ENCODE results near the gene GCNT1. TPM values are rescaled to one million over a fixed set of nuclear protein-coding genes. Genes with fewer than 3 reads are reported as not detected.

GCNT1 gene
- total RNA-seq, 1 experiment from 2014 or later: 0.29 TPM

DNA sequence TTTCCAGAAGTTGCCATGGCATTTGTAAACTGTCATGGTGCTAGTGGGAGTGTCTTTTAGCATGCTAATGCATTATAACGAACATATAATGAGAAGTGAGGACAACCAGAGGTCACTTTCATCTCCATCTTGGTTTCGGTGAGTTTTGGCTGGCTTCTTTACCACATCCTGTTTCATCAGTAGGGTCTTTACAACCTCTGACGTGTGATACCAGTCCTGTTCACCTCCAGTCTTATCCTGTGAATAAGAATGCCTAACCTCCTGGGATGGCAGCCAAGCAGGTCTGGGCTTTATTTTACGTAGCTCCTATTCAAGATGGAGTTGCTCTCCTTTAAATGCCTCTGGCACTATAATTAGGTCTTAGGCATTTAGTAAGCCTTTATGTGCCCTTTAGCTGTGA, 44.3 kb upstream of the GCNT1 start:
- H3K4me2 ChIP-seq (ENCODE audit: low read length): no peak overlapping the region
- POLR2A ChIA-PET (ENCODE audit: unreplicated experiment): no interaction called here
- DNase-seq: peak; percentile 18

DNA sequence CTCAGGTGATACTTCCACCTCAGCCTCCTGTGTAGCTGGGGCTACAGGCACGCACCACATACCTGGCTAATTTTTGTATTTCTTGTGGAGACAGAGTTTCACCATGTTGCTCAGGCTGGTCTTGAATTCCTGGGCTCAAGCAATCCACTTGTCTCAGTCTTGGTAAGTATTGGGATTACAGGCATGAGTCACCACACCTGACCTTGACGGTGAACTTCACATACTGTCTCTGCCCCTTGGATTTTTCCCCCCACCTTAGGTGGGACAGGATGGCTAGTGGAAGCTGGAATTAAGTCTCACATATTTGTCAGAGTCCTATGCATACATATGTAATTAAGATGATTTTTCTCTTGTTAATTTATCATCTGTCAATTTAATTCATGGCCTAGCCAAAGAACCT, 43.8 kb upstream of the GCNT1 start:
- CTCF ChIA-PET: no interaction called here
- no peak overlapping the region for H3K4me2 ChIP-seq (ENCODE audit: low read length)
- no peak for ATAC-seq
- H3F3A ChIP-seq (ENCODE audit: low read length, unreplicated experiment): no peaks in the 10 kb centered on the region
- no peaks in the 10 kb centered on the region for H3K27me3 ChIP-seq (ENCODE audit: low read length)
- no peaks in the 10 kb centered on the region for H3K79me2 ChIP-seq (ENCODE audit: low read length)
- TF ChIP-seq, protein P1, sequence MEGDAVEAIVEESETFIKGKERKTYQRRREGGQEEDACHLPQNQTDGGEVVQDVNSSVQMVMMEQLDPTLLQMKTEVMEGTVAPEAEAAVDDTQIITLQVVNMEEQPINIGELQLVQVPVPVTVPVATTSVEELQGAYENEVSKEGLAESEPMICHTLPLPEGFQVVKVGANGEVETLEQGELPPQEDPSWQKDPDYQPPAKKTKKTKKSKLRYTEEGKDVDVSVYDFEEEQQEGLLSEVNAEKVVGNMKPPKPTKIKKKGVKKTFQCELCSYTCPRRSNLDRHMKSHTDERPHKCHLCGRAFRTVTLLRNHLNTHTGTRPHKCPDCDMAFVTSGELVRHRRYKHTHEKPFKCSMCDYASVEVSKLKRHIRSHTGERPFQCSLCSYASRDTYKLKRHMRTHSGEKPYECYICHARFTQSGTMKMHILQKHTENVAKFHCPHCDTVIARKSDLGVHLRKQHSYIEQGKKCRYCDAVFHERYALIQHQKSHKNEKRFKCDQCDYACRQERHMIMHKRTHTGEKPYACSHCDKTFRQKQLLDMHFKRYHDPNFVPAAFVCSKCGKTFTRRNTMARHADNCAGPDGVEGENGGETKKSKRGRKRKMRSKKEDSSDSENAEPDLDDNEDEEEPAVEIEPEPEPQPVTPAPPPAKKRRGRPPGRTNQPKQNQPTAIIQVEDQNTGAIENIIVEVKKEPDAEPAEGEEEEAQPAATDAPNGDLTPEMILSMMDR (conservative IDR thresholded peaks at IDR 0.05; ENCODE audit: low read depth, low read length): no peak
- TF ChIP-seq EZH2 (IDR thresholded peaks at IDR 0.05; ENCODE audit: low read length, unreplicated experiment) (no peak), EZH2phosphoT487 (IDR thresholded peaks at IDR 0.05; ENCODE audit: borderline replicate concordance, low read length) (no peak)
- H4K20me1 ChIP-seq (ENCODE audit: low read length): no peaks in the 10 kb centered on the region
- H3K27ac ChIP-seq (ENCODE audit: low read length): peak overlapping the region; percentile 19
- H3K36me3 ChIP-seq (ENCODE audit: low read depth, low read length): no peaks in the 10 kb centered on the region
- H3K4me3 ChIP-seq (ENCODE audit: low read length): no peak overlapping the region
- POLR2A ChIA-PET (ENCODE audit: unreplicated experiment): no interaction called here
- H3K9me2 ChIP-seq (replicated peaks; ENCODE audit: low read length): no peaks in the 10 kb centered on the region
- H3K9ac ChIP-seq (ENCODE audit: low read length): no peak overlapping the region
- no peak overlapping the region for H2AFZ ChIP-seq (ENCODE audit: low read length)
- H3K9me3 ChIP-seq (ENCODE audit: low read length): no peaks in the 10 kb centered on the region
- intact Hi-C loops (cut with micrococcal nuclease): no loop called here
- no TSS peak for BruUV-seq (replicated peaks)
- DNase-seq: no peak
- H3K4me1 ChIP-seq (ENCODE audit: insufficient read depth, low read length): 0 out of 2 replicates have a peak, but pooled peaks cover 7% of the 10 kb centered on the region

More for the DNA sequence above, 44.3 kb upstream of the GCNT1 start:
- no peak overlapping the region for H2AFZ ChIP-seq (ENCODE audit: low read length)
- no peak for ATAC-seq
- no TSS peak for BruUV-seq (replicated peaks)
- CTCF ChIA-PET: no interaction called here
- H3F3A ChIP-seq (ENCODE audit: low read length, unreplicated experiment): no peaks in the 10 kb centered on the region
- 0 out of 2 replicates have a peak, but pooled peaks cover 7% of the 10 kb centered on the region for H3K4me1 ChIP-seq (ENCODE audit: insufficient read depth, low read length)
- no peaks in the 10 kb centered on the region for H4K20me1 ChIP-seq (ENCODE audit: low read length)
- peak overlapping the region; percentile 19 for H3K27ac ChIP-seq (ENCODE audit: low read length)
- no peak for TF ChIP-seq EZH2 (IDR thresholded peaks at IDR 0.05; ENCODE audit: low read length, unreplicated experiment)
- TF ChIP-seq, protein P1 (conservative IDR thresholded peaks at IDR 0.05; ENCODE audit: low read depth, low read length): no peak
- no peak for TF ChIP-seq EZH2phosphoT487 (IDR thresholded peaks at IDR 0.05; ENCODE audit: borderline replicate concordance, low read length)
- H3K36me3 ChIP-seq (ENCODE audit: low read depth, low read length): no peaks in the 10 kb centered on the region
- intact Hi-C loops (cut with micrococcal nuclease): no loop called here
- H3K9me3 ChIP-seq (ENCODE audit: low read length): no peaks in the 10 kb centered on the region
- H3K27me3 ChIP-seq (ENCODE audit: low read length): no peaks in the 10 kb centered on the region
- H3K9ac ChIP-seq (ENCODE audit: low read length): no peak overlapping the region
- H3K79me2 ChIP-seq (ENCODE audit: low read length): no peaks in the 10 kb centered on the region
- H3K4me3 ChIP-seq (ENCODE audit: low read length): no peak overlapping the region
- no peaks in the 10 kb centered on the region for H3K9me2 ChIP-seq (replicated peaks; ENCODE audit: low read length)

DNA sequence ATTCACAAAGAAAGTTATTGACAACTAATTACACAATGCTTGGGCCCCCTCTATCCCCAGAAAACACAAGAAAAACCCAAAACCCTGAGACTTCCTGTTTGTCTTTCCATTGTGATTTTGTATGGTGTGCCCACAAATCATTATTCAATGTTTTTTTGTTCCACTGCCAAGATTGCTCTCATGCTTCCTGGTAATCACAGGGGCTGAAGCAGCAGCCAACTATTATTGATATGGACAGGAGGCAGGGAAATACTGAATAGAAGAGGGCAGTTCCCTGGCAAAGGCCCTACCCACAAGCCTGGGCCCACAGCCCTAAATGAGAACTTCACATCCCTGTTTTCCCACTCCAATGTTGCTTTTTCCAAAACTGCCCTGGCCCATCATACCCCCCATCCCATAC, 43.3 kb upstream of the GCNT1 start:
- ChIA-PET POLR2A (ENCODE audit: unreplicated experiment) (no interaction called here), CTCF (no interaction called here)
- Histone ChIP-seq H3F3A (ENCODE audit: low read length, unreplicated experiment) (no peaks in the 10 kb centered on the region), H4K20me1 (ENCODE audit: low read length) (no peaks in the 10 kb centered on the region), H3K27ac (ENCODE audit: low read length) (no peak overlapping the region), H3K79me2 (ENCODE audit: low read length) (no peaks in the 10 kb centered on the region), H3K27me3 (ENCODE audit: low read length) (no peaks in the 10 kb centered on the region), H3K9me2 (replicated peaks; ENCODE audit: low read length) (no peaks in the 10 kb centered on the region), H3K4me3 (ENCODE audit: low read length) (no peak overlapping the region), H3K4me1 (ENCODE audit: insufficient read depth, low read length) (0 out of 2 replicates have a peak, but pooled peaks cover 7% of the 10 kb centered on the region), H3K36me3 (ENCODE audit: low read depth, low read length) (no peaks in the 10 kb centered on the region), H3K9ac (ENCODE audit: low read length) (no peak overlapping the region), H3K4me2 (ENCODE audit: low read length) (no peak overlapping the region), H2AFZ (ENCODE audit: low read length) (no peak overlapping the region), H3K9me3 (ENCODE audit: low read length) (no peaks in the 10 kb centered on the region)
- BruUV-seq (replicated peaks): no TSS peak
- no peak for TF ChIP-seq EZH2phosphoT487 (IDR thresholded peaks at IDR 0.05; ENCODE audit: borderline replicate concordance, low read length)
- TF ChIP-seq, protein P1 (conservative IDR thresholded peaks at IDR 0.05; ENCODE audit: low read depth, low read length): no peak
- TF ChIP-seq EZH2 (IDR thresholded peaks at IDR 0.05; ENCODE audit: low read length, unreplicated experiment): no peak
- intact Hi-C loops (cut with micrococcal nuclease): no loop called here
- no peak for ATAC-seq
- no peak for DNase-seq

Measured in PC-3 (cell line).